HG03060 (cell line): ENCODE results near the gene CDH18.

ENCODE experiments used
- ATAC-seq: cut with Tn5 transposase; IDR thresholded peaks from one replicate; pipeline ENCODE4 v1.9.1; 2021; ENCODE audit warnings: low read depth, moderate number of reproducible peaks; ENCODE audit not compliant: unreplicated experiment

The CDH18 gene

DNA sequence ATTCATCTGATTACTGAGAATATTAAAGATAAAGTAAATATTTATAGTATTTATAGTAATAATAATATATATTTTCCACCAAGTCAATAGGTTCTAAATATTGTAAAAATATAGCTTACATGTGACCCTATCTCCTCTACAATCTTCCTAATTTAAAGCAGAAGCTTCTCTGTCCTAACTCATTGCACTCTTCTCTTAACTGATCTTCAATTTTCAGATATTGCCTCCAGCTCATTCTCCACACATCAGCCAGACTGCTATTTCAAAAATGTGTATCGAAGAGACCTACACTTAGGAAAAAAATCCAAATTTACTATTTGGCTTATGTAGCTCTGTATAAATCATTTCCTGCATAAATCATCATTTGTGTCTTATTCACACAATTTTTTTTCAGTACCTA, 47.8 kb downstream of the CDH18 start:
- ATAC-seq, result no peak

DNA sequence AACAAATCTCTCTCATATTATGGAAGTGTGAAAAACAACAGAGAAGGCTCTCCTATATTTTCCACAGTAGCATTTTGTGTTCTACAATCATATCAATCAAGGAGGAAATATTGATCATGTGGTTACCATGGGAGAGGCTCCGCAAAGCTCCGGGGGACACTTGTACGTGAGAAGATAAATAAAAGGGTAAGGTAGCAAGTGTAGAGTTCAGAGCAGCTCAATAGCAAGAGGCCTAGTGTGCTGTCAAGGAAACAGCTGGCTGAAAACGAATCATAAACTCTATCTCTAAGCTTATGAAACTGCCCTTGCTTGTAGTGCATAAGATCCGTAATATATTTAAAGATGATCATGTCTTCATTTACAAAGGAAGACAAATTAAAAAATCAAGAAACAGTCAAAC, 57.5 kb downstream of the CDH18 start:
- ATAC-seq, result no peak

DNA sequence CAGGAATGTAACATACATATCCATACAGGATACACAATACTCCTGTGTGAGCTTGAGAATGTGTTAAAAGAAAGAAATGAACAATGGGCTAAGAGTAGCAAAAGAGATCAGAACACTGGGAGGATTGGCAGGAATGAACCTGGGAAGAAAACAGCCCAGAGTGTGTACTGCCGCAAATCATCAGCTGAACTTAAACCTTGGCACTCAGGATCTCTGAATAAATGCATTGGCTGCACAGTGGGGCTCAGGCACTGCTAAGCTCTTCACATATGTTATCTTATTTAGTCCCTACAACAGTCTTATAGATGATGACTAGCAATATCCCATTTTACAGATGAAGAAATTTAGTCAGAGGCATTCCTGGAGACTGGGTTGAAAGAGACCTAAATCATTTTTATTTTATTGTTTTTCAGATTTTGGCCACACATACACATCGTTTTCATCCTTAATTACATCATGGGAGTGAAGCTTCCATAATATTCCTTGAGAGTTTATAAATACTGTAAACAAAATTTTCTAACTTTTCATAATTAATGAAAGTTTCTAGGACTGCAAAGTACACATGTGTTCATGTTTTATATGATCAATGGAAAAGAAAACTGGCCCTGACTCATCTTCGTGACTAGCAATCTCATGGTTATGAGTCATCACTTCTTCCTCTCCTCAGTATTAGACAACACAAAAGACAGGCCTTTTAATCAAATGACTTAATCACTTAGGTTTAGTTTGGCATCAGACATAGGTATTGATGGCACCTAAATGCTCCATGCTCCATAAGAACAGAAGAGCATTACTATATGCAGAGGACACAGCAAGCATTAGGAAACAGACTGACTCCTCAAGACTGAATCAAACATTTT, 59.2 kb downstream of the CDH18 start:
- peak; percentile 82 for ATAC-seq

DNA sequence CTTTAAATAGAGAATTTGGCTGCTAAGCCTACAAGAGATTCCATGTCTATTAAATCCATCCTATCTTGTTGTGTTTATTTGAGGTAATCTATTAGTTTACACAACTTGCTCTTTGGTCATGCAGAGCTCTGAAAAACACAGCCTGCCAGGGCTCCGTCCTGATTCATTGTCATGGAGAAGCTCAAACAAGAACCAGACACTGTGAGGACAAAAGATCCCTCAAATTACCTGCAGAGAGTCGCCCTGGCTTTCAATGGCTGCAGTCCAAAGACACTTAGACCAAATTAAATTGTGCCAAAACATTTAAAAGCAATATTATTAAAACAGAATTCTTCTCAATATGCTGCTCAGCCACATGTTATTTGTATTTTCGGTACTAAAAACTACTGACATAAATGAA, 60.1 kb downstream of the CDH18 start:
- ATAC-seq, result no peak

DNA sequence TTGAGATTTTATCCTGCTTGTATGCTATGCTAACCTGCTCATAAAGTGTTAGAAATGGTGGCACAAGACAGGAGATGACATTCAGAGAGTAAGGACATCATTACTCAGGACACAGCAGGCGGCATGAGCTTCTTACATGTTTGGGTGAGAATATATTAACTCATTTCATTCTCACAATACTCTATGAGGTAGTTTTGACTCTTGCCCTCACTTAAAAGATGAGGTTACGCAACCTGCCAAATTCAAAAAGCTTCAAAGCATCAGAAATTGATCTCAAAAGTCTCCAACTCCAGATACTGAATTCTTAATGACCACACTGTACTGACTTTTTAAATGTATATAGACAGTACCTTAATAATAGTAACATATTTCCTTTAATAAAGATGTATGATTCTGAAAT, 60.8 kb downstream of the CDH18 start:
- ATAC-seq, result no peak

DNA sequence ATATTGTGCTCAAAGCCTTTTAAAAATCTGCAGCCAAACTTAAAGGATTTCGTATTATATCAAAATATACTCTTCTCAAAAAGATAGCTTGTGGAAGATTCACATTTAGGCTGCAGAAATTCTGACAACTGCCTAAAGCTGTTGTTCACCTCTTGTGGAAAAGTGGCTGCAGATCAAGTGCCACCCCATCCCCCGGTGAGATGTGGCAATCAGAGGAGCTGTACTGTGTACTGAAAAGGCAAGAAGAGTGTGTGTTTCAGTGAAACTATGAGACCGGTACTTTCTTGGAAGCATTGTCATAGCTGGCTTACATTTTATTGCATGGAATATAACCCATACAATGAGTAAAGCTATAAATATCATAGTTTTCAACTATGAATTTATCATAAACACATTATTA, 64.3 kb downstream of the CDH18 start:
- ATAC-seq, result no peak

DNA sequence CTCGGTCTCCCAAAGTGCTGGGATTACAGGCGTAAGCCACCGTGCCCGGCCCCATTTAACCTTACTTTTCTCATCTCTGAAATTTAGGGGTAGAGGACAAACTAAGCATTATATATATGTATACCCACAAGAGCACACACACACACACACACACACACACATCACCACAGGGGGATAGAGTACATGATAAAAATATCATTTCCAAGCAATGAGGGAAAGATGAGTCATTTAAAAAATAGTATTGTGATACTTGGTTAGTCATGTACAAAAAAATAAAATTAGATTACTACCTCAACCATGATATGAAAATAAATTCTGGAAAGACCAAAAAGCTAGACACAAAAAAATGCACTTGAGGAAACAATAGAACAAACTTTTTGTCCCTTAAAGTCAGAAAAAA, 67.2 kb downstream of the CDH18 start:
- no peak for ATAC-seq

DNA sequence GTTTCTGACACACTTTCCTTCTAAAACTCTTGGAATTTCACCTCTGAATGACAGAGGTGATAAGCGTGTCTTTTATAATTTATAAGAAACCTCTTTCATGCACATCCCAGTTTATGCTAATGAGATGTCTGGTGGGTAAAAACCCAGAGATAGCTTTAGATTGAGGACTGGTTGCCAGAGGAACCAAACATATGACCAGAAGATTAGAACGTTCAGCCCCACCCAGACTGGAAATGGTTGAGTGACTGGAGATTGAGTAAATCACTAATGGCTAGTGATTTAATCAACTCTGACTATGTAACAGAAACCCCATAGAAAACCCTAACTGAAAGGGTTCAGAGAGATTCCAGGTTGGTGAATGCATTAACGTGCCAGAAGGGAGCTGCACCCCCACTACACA, 69.2 kb downstream of the CDH18 start:
- no peak for ATAC-seq

DNA sequence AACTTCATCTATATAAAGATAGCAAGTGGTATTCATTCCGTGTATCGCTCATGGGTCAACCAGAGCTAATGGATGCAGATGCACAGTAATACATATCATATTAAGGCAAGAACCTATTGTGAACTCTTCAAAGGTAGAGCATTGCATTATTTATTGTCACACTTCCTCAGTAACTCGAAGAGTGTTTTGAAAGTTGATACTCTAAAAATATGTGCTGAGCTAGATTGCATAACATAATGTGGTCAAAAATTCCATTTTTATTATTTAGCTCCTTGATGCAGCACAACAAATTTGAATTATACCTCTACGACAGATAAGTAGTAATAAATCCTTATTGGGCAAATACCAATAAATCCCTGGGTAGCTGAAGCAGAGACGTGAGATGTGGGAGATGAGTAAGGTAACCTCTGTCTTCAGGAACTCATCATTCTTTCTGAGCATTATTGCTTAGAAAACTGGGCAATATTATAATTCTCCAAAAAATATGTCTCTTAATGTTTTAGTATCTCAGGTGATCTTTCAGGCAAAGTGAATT, 70.3 kb downstream of the CDH18 start:
- no peak for ATAC-seq

DNA sequence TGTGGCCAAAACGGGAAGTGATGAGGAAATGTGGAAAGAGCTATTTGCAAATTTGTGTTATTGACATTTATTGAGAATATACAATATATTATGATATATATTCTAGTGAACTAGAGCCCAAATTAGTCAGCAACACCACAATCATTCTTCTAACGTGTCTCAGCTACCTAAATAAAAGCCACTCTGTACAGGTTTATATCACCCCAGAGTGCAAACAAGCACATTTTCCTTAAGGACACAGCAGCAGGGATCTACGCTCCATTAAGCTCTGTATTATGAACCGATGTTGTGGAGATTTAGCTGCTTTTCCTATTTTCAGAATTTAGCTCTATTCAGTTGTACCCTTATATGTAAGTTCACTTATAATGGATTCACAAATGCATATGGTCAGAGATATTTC, 77.9 kb downstream of the CDH18 start:
- no peak for ATAC-seq

DNA sequence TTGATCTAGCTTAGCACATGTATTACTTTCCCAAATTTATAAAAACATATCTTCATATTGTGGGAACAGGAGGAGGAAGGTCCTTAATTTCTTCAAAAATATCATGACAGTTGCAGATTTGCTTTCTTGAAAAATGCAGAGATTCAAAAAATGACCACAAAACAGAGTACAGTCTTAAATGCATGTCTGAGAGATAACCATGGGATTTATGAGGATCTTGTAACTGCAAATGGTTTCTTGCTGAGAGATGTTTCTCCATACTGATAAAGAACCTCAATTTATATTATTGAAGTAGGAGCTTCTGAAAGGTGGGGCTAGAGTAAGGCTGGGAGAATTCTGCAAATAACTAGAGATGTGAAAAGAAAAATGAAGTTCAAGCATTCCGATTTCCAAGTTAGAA, 83.2 kb downstream of the CDH18 start:
- no peak for ATAC-seq

DNA sequence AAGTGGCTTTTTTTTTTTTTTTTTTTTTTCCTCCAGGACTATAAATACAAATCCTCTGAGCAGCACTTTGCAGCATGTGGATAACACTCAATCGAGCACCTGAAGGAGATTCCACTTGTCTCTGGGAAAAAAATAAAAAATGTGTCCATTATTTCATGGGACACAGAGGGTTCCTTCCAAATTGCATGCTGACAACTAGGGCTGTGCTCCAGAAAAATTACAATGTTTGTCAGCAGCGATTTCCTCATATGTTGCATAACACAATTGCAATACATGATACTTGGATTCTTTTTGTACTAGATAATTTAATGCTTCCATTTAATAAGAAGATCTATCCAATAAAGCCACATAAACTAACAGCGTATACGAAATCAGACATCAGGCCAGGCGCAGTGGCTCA, 84.4 kb downstream of the CDH18 start:
- no peak for ATAC-seq

DNA sequence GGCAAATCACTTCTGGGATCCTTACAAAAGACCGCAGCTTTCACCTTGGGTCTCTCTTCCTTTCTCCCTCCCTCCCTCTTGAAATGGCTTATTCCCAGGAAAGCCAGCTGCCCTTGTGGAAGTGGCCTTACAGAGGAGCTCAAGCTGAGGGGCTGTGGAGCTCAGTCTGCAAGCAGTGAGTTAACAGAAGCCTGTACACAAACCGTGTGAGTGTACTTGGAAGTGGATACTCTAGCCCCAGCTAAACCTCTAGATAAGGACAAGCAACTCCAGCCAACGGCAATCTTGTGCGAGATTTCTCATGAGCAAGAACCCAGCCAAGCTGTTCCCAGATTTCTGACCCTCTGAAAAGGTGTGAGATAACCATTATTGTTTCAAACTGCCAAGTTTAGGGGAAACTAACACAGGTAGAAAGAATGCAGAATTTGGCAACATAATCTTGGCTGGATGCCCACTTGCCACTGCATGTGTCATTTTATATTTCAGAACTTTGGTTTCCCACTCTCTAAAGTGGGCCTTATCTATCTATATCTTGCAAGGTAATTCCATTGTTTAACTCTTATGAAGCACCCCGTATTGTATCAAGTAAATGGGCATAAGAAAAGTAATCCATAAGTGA, 85.6 kb downstream of the CDH18 start:
- no peak for ATAC-seq

DNA sequence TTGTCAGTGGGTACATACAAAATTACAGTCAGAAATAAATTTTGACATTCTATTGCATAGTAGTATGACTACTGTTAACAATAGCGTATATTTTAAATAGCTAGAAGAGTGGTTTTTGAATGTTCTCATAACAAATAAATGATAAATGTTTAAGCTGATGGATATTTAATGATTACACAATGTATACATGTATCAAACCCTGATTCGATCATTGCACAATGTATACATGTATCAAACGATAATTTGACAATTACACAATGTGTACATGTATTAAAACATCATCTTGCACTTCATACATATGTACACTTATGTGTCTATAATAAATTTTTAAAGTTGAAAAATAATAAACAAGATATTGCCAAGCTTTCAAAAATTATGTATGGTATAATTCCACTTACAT, 87.7 kb downstream of the CDH18 start:
- ATAC-seq, result no peak

DNA sequence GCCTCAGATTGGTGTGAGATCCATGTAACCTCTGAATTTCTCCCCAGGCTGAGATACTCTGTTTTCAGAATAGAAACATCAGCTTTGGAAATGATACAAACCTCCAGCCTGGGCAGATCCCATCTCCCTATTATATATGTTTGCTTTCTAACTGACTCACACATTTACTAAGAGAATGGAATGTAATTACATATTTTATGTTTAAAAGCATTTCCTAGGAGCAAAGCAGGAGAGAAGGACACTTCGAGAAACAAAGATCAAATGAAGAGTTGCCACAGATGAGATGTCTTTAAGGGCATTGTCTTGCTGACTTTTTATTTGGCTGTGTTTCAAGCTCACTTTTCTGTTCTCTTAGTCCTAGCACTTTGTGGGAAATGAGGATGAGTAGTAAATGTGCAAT, 96.3 kb downstream of the CDH18 start:
- ATAC-seq, result no peak

DNA sequence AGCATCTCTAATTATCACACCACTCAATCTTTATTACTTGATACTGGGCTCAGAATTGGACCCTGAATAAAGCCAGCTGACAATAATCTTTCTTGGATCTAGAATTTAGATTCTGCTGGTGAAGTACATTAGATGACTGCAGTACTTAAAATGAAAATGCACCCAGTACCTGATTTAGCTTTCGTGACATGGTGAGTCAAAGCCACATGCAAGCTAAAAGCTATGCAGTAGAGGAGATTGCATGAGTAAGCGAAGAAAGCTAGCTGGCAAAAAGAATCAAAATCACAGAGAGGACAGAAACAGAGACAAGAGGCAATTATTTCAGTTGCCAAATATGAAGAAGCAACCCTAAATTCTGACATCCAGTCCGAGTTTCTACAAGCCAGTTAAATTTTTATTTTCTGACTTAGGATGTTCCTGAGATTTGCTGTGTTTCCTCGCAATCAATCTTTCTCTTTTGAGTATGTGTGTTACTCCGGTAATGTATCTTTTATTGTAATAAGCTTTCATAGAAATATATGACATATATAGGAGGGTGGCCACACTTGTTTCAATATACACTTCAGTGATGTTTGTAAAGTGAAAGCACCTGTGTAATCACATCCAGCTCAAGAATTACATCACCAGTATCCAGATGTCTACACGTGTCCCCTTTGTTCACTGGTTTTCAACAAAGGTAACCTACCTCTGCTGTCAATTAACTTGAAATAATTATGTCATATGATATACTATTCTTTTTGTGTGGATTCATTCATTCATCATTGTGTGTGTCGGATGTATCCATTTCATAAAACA, 101.7 kb downstream of the CDH18 start:
- no peak for ATAC-seq

DNA sequence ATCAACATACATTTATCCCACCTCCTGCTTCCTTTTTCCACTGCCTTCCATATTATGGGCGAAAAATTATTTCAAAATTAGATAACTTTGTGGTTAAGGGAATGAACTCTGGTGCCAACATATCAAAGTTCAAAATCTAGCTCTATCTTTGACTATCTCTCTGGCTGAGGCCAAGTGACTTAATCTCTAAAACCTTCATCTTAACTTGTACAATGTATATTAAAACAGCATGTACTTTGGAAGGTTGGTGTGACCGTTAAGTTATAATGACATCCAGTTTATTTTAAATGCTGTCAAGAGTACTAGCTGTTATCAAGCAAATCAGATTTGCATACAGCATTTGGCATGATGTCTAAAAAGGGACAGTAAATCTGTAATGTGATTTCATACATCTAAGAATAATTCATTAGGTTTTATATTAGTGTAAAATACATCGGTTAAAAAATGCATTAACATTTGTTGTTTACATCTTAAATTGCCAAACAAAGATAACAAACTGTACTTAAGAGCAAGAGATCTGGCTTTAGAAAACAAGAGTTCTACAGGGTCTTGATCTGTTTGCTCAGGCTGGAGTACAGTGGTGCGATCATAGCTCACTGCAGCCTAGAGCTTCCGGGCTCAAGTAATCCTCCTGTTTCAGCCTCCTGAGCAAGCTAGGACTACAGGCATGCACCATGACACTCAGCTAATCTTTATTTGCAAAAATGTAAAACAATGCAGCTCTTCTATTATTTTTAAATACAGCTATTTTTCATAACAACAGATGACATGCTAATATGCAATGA, 102.8 kb downstream of the CDH18 start:
- ATAC-seq, result no peak

DNA sequence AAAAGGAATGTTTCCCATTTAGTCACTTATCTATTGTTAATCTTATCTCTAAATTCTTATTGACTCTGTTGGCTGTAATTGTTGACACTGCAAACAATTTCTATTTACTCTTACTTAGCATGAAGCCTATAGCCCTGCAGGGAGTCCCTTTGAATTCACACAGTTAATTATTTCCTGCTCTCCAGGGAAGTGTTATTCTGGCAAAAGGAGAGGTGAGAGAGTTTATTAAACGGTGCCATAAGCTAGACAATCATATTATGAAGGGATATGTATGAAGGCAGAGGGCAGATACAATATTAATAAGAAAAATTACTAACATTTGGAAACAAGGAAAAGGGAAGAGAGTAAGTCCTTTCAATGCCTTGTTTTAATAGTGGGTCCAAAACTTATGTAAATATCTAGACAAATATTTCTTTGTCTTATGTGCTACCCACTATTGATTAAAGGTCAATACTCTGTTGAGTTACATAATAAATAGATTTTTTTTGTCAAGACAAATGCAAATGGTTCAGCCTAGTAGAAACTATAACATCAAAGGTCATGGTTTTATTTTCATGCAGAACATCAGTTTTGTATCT, 107.1 kb downstream of the CDH18 start:
- ATAC-seq, result no peak

DNA sequence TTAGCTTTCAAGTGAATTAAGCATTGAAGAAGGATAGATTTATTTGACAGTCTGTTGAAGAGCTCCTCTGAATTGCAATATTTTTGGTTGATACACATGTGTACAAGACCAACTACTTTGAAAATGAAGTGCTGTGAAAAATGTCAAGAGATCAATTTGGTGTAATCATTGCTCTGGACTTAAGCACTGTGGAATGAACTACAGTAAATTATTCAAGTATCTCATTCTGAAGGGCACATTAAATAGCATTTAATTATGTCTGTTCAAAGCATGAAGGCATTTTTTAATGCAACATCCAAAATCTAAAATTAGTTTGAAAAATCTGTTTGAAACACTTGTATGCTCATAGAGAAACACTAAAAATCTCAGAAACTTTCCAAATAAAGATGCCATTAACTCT, 107.5 kb downstream of the CDH18 start:
- ATAC-seq, result no peak

DNA sequence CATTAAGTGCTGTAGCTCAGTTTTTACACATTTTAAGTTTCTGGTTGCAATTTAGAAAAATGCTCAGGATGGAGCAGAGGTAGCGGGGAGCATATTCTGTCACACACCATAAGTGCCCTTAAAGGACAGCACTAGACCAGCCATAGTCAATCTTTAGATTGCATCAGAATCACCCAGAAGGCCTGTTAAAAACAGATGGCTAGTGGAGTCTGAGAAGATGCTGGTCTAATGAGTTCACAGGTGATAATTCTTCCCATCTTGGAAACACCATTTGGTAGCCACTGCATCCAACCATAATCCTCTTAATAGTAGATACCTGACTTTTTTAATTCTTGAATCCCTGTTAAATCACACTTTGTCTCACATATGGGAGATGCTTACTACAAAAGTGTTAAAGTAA, 113.2 kb downstream of the CDH18 start:
- ATAC-seq, result no peak
